OCI-LY1 (cell line): ENCODE data around the gene PTPRS.

Experiments
- H2AFZ ChIP-seq: fragments of 200-600 bp; sonication (generic), shearing (Covaris generic); 2 replicates; pipeline ENCODE4 v1.6.0; 2014; ENCODE audit warnings: antibody characterized with exemption, mild to moderate bottlenecking, low read length
- H3F3A ChIP-seq: fragments of 200-600 bp; sonication (generic), shearing (Covaris generic); 2 replicates; pipeline ENCODE4 v1.6.0; 2014; ENCODE audit warnings: mild to moderate bottlenecking, antibody characterized with exemption, low read length, moderate library complexity; ENCODE audit not compliant: insufficient read depth
- H3K27ac ChIP-seq: fragments of 200-600 bp; sonication (generic); 2 replicates; pipeline ENCODE4 v1.5.1; 2014; ENCODE audit warnings: low read length, mixed run types, mild to moderate bottlenecking, low read depth; ENCODE audit not compliant: poor library complexity, severe bottlenecking
- H3K27me3 ChIP-seq: fragments of 200-600 bp; sonication (generic); 2 replicates; pipeline ENCODE4 v1.6.0; 2014; ENCODE audit warnings: antibody characterized with exemption, mild to moderate bottlenecking, low read length, moderate library complexity; ENCODE audit not compliant: insufficient read depth
- H3K36me3 ChIP-seq: fragments of 200-600 bp; sonication (generic); 2 replicates; pipeline ENCODE4 v1.6.1; 2014; ENCODE audit warnings: mild to moderate bottlenecking, antibody characterized with exemption, low read length, moderate library complexity, mixed read lengths; ENCODE audit not compliant: insufficient read depth
- H3K4me1 ChIP-seq: fragments of 200-600 bp; sonication (generic); 2 replicates; pipeline ENCODE4 v1.5.1; 2014; ENCODE audit warnings: mild to moderate bottlenecking, low read length, moderate library complexity; ENCODE audit not compliant: insufficient read depth, severe bottlenecking
- H3K4me2 ChIP-seq: fragments of 200-600 bp; sonication (generic), shearing (Covaris generic); 2 replicates; pipeline ENCODE4 v1.6.1; 2014; ENCODE audit warnings: low read length
- H3K4me3 ChIP-seq: fragments of 200-600 bp; sonication (generic); 2 replicates; pipeline ENCODE4 v1.5.1; 2014; ENCODE audit warnings: low read length, low read depth, mild to moderate bottlenecking, mixed read lengths; ENCODE audit not compliant: poor library complexity, severe bottlenecking
- H3K79me2 ChIP-seq: fragments of 200-600 bp; shearing (Covaris generic); 2 replicates; pipeline ENCODE4 v1.6.1; 2016; ENCODE audit warnings: mixed run types, low read length, mixed read lengths; ENCODE audit not compliant: insufficient read depth
- H3K9ac ChIP-seq: fragments of 200-600 bp; sonication (generic), shearing (Covaris generic); 2 replicates; pipeline ENCODE4 v1.6.1; 2014; ENCODE audit warnings: mild to moderate bottlenecking, low read length, mixed read lengths
- H3K9me2 ChIP-seq: fragments of 200-600 bp; sonication (generic), shearing (Covaris generic); 2 replicates; pipeline ENCODE4 v1.6.1; 2014; ENCODE audit warnings: low read depth, mild to moderate bottlenecking, low read length, mixed read lengths
- H3K9me3 ChIP-seq: fragments of 200-600 bp; shearing (Covaris generic); 2 replicates; pipeline ENCODE4 v1.6.1; 2014; ENCODE audit warnings: low read length, mixed read lengths
- H4K20me1 ChIP-seq: fragments of 200-600 bp; sonication (generic), shearing (Covaris generic); 2 replicates; pipeline ENCODE4 v1.6.0; 2016; ENCODE audit warnings: mild to moderate bottlenecking, low read length; ENCODE audit not compliant: insufficient read depth
- EZH2 ChIP-seq: fragments of 200-600 bp; sonication (generic), shearing (Covaris generic); IDR thresholded peaks from 2 replicates; pipeline ENCODE4 v1.8.0; 2017; ENCODE audit warnings: borderline replicate concordance, mixed run types, mild to moderate bottlenecking, antibody characterized with exemption, low read length, moderate library complexity, mixed read lengths
- TF ChIP-seq, protein P1 (sequence below): fragments of 200-600 bp; sonication (generic), shearing (Covaris generic); IDR thresholded peaks from 2 replicates; pipeline ENCODE4 v1.5.1; 2017; ENCODE audit warnings: mild to moderate bottlenecking, antibody characterized with exemption, low read length, moderate library complexity, mixed read lengths

PTPRS gene

DNA sequence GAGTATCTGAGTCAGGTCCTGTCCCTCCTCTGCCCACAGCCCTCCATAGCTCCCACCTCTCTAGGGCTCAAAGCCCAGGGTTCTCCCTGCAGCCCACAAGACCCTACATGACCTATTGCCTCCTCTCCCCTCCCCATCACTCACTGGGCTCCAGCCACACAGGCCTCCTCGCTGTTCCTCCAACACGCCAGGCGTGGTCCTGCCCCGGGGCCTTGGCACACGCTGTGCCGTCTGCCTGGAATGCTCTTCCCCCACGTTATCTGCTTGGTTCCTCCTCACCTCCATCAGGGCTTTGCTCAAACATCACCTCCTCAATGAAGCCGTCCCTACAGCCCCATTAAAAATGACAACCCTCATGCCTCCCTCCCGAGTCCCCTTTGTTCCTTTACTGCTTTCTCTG lies 21.1 kb downstream of the PTPRS start:
- Histone ChIP-seq H4K20me1 (no peaks in the 10 kb centered on the region), H3K79me2 (no peaks in the 10 kb centered on the region), H2AFZ (no peak overlapping the region), H3K4me3 (no peak overlapping the region), H3K9me3 (no peaks in the 10 kb centered on the region), H3K4me1 (no peaks in the 10 kb centered on the region), H3K9me2 (no peaks in the 10 kb centered on the region), H3K36me3 (no peaks in the 10 kb centered on the region), H3K27ac (no peak overlapping the region), H3K4me2 (no peak overlapping the region), H3F3A (no peaks in the 10 kb centered on the region), H3K9ac (no peak overlapping the region), H3K27me3 (peaks cover 14% of the 10 kb centered on the region; the same call in 1 of the 2 replicates)
- TF ChIP-seq, protein P1, sequence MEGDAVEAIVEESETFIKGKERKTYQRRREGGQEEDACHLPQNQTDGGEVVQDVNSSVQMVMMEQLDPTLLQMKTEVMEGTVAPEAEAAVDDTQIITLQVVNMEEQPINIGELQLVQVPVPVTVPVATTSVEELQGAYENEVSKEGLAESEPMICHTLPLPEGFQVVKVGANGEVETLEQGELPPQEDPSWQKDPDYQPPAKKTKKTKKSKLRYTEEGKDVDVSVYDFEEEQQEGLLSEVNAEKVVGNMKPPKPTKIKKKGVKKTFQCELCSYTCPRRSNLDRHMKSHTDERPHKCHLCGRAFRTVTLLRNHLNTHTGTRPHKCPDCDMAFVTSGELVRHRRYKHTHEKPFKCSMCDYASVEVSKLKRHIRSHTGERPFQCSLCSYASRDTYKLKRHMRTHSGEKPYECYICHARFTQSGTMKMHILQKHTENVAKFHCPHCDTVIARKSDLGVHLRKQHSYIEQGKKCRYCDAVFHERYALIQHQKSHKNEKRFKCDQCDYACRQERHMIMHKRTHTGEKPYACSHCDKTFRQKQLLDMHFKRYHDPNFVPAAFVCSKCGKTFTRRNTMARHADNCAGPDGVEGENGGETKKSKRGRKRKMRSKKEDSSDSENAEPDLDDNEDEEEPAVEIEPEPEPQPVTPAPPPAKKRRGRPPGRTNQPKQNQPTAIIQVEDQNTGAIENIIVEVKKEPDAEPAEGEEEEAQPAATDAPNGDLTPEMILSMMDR = no peak
- TF ChIP-seq EZH2 = no peak

DNA sequence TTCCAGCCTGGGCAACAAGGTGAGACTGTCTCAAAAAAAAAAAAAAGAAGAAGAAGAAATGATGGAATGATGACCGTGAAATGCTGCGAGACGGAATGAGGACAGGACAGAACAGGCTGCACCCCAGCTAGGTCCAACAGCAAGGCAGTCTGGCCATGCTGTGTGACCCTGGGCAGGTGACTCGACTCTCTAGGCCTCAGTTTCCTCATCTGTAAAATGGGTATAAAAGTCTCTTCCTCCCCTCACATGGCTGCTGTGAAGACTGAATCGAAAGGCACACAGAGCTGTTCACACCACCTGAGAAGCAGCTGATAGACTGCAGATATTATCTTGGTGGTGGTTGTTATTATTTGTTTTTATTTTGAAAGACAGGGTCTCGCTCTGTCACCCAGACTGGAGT lies 22.3 kb downstream of the PTPRS start:
- no peak overlapping the region for H3K27ac ChIP-seq
- H2AFZ ChIP-seq = no peak overlapping the region
- H3K36me3 ChIP-seq = no peaks in the 10 kb centered on the region
- peaks cover 10% of the 10 kb centered on the region; the same call in 1 of the 2 replicates for H3K27me3 ChIP-seq
- no peaks in the 10 kb centered on the region for H3K9me2 ChIP-seq
- H3K4me3 ChIP-seq = no peak overlapping the region
- no peak overlapping the region for H3K9ac ChIP-seq
- TF ChIP-seq, protein P1 = no peak
- no peak for TF ChIP-seq EZH2
- H3K4me2 ChIP-seq = no peak overlapping the region
- no peaks in the 10 kb centered on the region for H4K20me1 ChIP-seq
- H3K9me3 ChIP-seq = no peaks in the 10 kb centered on the region
- H3K4me1 ChIP-seq = no peaks in the 10 kb centered on the region
- no peaks in the 10 kb centered on the region for H3K79me2 ChIP-seq
- no peaks in the 10 kb centered on the region for H3F3A ChIP-seq

DNA sequence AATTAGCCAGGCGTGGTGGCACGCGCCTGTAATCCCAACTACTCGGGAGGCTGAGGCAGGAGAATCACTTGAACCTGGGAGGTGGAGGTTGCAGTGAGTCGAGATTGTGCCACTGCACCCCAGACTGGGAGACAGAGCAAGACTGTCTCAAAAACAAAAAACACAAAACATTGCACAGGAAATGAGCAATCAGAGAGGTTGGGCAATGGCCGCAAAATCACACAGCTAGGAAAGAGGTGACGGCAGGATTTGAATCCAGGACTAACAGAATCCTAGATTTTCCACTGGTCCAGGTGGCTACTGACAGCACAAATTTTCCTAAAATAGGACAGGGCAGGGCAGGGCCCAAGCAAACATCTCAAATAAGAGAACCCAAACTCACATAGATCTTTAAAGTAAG lies 23.3 kb downstream of the PTPRS start:
- H3K36me3 ChIP-seq = no peaks in the 10 kb centered on the region
- TF ChIP-seq, protein P1 = no peak
- no peak for TF ChIP-seq EZH2
- H3K4me1 ChIP-seq = no peaks in the 10 kb centered on the region
- no peaks in the 10 kb centered on the region for H3K9me3 ChIP-seq
- no peak overlapping the region for H2AFZ ChIP-seq
- H3K27me3 ChIP-seq = peaks cover 10% of the 10 kb centered on the region; the same call in 1 of the 2 replicates
- H3K9me2 ChIP-seq = no peaks in the 10 kb centered on the region
- no peaks in the 10 kb centered on the region for H3F3A ChIP-seq
- H4K20me1 ChIP-seq = no peaks in the 10 kb centered on the region
- H3K9ac ChIP-seq = no peak overlapping the region
- no peak overlapping the region for H3K4me2 ChIP-seq
- no peak overlapping the region for H3K27ac ChIP-seq
- no peaks in the 10 kb centered on the region for H3K79me2 ChIP-seq
- H3K4me3 ChIP-seq = no peak overlapping the region
